ENCODE results near the gene EFTUD2. TPM values are rescaled to one million over a fixed set of nuclear protein-coding genes. Genes with fewer than 3 reads are reported as not detected.

The EFTUD2 gene
- total and polyA plus RNA-seq, 2 of the 4 experiments (the other 2 are of a cell fraction): 72.5 to 126 TPM

GRCh38 chr17:44827863-44828262 lies 71.4 kb downstream of the EFTUD2 start (continued):
- TF ChIP-seq MAFK (IDR thresholded peaks at IDR 0.05; ENCODE audit: low read depth, low read length) (no peak), BHLHE40 (IDR thresholded peaks at IDR 0.05; ENCODE audit: low read depth, low read length) (no peak), NFE2L2 (IDR thresholded peaks at IDR 0.05; ENCODE audit: low read depth, low read length) (no peak)

- Histone ChIP-seq H3K4me3 (ENCODE audit: insufficient read depth, low read depth, low read length) (no peak overlapping the region), H2BK5ac (ENCODE audit: low read depth, low read length, poor library complexity, severe bottlenecking) (no peak overlapping the region), H3K27me3 (ENCODE audit: control insufficient read depth, insufficient read depth, low read length) (no peaks in the 10 kb centered on the region), H3K9me1 (ENCODE audit: insufficient read depth, low read length) (peaks cover 6% of the 10 kb centered on the region), H2BK120ac (ENCODE audit: low read depth, low read length) (no peak overlapping the region), H3K9ac (ENCODE audit: low read depth, low read length) (no peak overlapping the region), H3K4ac (ENCODE audit: low read depth, low read length) (no peak overlapping the region), H3K36me3 (ENCODE audit: control insufficient read depth, insufficient read depth, low read length) (no peaks in the 10 kb centered on the region), H3K23ac (ENCODE audit: low read depth, low read length) (no peak overlapping the region), H4K5ac (ENCODE audit: low read depth, low read length) (no peak overlapping the region), H4K8ac (ENCODE audit: low read depth in 2 of 2, low read length in 2 of 2) (no peak overlapping the region), H3K18ac (ENCODE audit: low read depth, low read length) (no peak overlapping the region), H2AK5ac (ENCODE audit: low read depth, low read length) (no peak overlapping the region), H2BK15ac (ENCODE audit: low read depth, low read length) (no peak overlapping the region), H4K91ac (ENCODE audit: insufficient read depth, low read depth, low read length) (no peak overlapping the region), H3K4me2 (ENCODE audit: low read depth, low read length) (no peak overlapping the region), H2BK20ac (ENCODE audit: low read depth, low read length) (no peak overlapping the region), H3K9me3 (ENCODE audit: control insufficient read depth, insufficient read depth, low read length) (no peaks in the 10 kb centered on the region), H4K20me1 (ENCODE audit: insufficient read depth, low read length) (peaks cover 22% of the 10 kb centered on the region; the same call in 1 of the 2 replicates), H3K79me1 (ENCODE audit: low read depth in 1 of 2, low read length in 2 of 2) (peaks cover 11 to 34% of the 10 kb centered on the region in 2 experiments), H2AFZ (replicated peaks; ENCODE audit: low read length, poor library complexity) (no peak overlapping the region), H3K27ac (ENCODE audit: insufficient read depth, low read length) (no peak overlapping the region), H2AK9ac (replicated peaks; ENCODE audit: low read depth, low read length, poor library complexity) (no peak overlapping the region), H3K14ac (replicated peaks; ENCODE audit: low read depth, low read length) (no peak overlapping the region), H3K4me1 (ENCODE audit: control insufficient read depth, insufficient read depth, low read length) (peaks cover 5% of the 10 kb centered on the region), H3K56ac (ENCODE audit: extremely low read depth, insufficient read depth, low read length) (no peak overlapping the region)
- CTCF ChIA-PET: interaction anchor here (0.7 kb wide), 1 partner anchor 47 kb away, joined by 3 read pairs; no protein-coding TSS in a partner anchor
- 95% methylated on average over 4 of the region's 15 CpGs; no CpG with 5 or more reads in 1 of the 2 experiments for WGBS, 2 experiments (ENCODE audit: extremely low coverage in 2 of 2, insufficient read length in 1 of 2)
- intact Hi-C loops (cut with micrococcal nuclease): no loop called here
- no TSS peak for BruUV-seq (replicated peaks)
- in situ Hi-C loops (cut with MboI; ENCODE audit: low sequenced_read_pairs): loop anchor here (5.0 kb wide), 1 partner anchor 34 kb away; no protein-coding TSS in a partner anchor
- ATAC-seq (ENCODE audit: low read depth) (no peak), DNase-seq (no peak)
- POLR2A ChIA-PET (ENCODE audit: unreplicated experiment): interaction anchor here (0.6 to 0.7 kb wide), 2 partner anchors 34 to 1225 kb away, joined by 3 to 5 read pairs; no protein-coding TSS in a partner anchor
- dilution Hi-C loops (cut with HindIII; ENCODE audit: low sequenced_read_pairs, unreplicated experiment): no loop called here
- TF ChIP-seq ELK1 (IDR thresholded peaks at IDR 0.05; ENCODE audit: borderline replicate concordance, low read depth, low read length): no peak
- no peak for TF ChIP-seq RFX5 (IDR thresholded peaks at IDR 0.05; ENCODE audit: low read depth, low read length)
- TF ChIP-seq RCOR1 (IDR thresholded peaks at IDR 0.05; ENCODE audit: insufficient replicate concordance, low read length): no peak
- no peak for TF ChIP-seq USF2 (IDR thresholded peaks at IDR 0.05; ENCODE audit: low read depth, low read length)
- no peak for TF ChIP-seq MAFK (IDR thresholded peaks at IDR 0.05; ENCODE audit: low read depth, low read length)
- no peak for TF ChIP-seq RAD21 (IDR thresholded peaks at IDR 0.05; ENCODE audit: low read length)
- no peak for TF ChIP-seq FOS (IDR thresholded peaks at IDR 0.05; ENCODE audit: low read depth, low read length)
- TF ChIP-seq MXI1 (IDR thresholded peaks at IDR 0.05; ENCODE audit: borderline replicate concordance, low read depth, low read length): no peak
Observed at GRCh38 chr17:44826123-44826790, 73.0 kb downstream of the EFTUD2 start.

All from IMR-90 (cell line).